ENCODE results near the gene RLBP1.

The RLBP1 gene

DNA sequence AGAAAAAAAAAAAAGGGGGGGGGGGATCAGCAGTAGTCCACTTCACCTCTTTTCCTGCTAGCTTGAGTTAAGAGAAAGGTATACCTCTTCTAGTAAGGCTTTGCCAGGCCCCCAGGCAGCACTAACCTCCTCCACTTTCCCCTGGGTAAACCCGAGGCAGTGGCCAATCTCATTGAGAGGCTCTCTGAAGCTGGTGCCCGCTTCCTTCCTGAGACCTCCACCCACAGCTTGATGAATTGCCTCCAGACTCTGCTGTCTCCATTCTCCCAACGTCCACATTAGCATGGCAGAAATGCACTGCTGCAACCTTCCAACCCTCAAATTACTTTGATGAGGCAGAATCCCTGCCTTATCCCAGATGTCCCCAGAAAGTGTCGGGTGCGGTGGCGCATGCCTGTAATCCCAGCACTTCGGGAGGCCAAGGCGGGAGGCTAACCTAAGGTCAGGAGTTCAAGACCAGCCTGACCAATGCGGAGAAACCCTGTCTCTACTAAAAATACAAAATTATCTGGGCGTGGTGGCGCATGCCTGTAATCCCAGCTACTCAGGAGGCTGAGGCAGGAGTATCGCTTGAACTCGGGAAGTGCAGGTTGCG lies 15.3 kb downstream of the RLBP1 start:
- FAIRE-seq, result no peak

DNA sequence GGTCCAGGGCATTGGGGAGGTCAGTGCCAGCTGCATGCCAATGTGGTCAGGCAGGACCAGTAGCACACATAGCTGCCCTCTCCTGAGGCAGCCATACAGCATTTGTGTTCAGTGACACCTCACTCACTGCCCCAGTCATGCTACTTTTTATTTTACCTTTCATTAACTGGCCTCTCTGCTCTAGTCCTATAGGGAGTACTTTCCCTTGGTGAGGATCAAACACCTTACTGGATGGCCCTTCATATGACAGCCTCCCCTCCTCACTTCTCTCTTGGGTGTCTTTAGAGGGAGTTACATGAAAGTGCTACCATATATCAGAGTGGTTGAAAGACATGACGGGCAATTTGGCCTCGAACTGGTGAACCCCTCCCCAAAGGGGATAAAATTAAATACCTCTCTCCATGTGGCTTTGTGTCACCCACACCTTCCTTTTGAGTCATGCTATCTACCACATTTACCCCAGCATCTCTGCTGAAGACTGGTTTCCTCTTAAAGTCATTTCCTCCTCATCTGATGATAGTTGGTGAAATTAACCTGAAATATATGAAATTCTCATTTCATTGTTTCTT lies 17.6 kb downstream of the RLBP1 start:
- FAIRE-seq, result no peak

DNA sequence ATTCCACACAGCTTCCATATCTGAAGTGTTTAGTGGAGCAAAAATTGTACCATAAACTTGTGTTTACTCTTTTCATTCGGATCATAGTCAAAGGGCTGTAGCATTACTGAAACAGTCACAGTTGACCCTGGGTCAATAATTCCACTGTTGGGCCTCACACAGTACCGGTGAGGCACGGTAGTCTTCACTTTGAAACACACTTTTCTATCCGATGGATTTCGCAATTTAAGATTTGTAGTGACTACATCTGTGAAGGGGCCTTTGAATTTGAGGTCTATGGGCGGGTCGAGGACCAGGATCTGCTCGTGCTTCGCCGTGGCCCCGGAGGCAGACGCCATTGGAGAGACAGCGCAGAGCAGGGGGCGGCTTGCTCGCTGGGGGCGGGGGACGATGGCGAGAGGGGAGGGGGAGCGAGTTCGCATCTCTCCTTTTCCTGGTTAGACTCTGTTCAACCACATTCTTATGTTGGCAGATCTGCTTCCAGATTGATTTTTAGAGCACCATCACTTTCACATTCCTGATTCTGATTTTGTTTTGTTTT lies 19.8 kb downstream of the RLBP1 start:
- no peak for FAIRE-seq

DNA sequence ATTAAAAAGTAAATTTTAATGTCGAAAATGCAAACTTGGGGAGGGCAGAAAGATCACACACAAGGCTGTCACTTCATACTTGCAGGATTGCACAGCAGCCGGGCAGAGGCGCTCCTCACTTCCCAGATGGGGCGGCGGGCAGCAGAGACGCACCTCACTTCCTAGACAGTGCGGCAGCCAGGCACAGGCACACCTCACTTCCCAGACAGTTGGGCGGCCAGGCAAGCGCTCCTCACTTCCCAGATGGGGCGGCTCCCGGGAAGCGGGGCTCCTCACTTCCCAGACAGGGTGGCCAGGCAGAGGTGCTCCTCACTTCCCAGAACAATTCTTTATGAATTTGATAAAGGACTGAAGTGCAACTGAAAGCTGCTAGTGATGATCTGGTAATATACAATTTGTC lies 21.2 kb downstream of the RLBP1 start:
- no peak for FAIRE-seq

DNA sequence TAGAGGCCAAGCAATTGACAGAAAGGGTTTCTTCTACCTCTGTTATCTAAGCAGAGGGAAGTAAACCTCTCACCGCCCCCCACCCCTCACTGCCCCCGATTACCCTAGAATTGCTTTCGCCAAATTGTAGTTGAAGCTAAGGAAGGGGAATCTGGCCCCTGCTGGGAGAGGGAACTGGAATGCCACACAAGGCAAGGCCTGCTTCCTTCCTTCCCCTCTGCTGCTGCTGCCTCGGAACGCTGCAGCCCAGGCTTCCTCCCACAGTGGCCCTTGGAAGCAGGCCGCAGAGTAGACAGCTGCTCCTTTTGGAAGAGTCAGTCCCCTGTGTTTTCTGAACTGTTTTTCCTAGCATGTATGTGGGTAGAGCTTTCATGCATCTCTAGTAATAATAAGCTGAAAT lies 21.6 kb downstream of the RLBP1 start:
- FAIRE-seq, result no peak

DNA sequence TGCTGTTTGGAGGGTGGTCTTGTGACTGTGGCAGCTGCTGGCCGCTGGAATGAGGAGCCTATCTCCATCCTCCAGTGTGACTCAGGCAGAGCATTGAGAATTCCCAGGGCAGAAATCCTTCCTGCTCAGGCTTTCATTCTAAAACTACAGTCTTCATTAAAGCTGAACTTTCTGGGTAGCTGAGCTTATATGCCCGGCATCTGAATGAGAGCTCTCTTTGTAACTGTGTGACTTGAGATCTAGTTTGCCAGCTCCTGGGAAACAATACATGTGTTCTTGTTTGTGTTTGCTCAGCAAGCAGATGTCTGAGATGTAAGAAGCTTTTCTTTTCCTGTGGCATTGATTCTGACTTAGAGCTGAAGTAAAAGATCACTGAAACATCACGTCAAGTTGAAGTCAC lies 22.4 kb downstream of the RLBP1 start:
- FAIRE-seq, result no peak

DNA sequence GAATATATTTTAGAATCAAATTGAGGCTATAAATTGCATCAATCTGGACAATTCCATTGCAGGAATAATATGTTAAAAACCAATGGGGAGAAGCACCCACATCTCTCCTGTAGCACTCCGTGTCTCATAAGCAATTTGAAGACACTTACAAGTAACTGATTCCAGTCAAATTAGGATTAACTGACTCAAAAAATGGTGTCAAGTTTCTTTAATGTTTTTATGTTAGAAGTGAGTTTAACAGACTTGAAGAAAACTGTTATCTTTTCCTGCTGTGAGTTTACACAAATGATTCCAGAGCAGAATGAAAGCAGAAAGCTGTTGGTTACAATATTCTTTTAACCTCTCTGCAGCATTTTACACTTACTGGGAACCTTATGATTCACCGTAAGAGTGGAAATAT lies 23.2 kb downstream of the RLBP1 start:
- no peak for FAIRE-seq

DNA sequence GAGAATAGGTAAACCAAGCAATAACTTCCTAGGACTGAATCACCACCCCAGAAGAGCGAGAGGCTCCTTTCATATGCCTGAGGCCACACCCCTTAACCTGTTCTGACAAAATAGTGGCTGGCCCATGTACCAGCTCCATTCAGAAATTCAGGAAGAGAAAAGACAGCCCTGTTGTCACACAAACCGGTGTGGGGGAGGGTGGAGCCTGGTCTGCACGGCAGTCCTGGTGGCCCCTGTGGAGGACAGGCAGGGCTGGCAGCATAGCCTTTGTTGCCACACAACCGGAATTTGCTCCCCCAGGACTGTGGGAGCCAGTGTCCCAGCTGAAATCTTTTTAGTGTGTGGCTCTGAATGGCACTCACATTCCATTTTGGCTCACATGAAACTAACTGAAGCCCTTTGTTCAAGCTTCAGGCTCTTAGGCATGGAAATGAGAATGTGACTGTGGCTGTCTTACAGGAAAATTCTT lies 23.8 kb downstream of the RLBP1 start:
- FAIRE-seq, result no peak

DNA sequence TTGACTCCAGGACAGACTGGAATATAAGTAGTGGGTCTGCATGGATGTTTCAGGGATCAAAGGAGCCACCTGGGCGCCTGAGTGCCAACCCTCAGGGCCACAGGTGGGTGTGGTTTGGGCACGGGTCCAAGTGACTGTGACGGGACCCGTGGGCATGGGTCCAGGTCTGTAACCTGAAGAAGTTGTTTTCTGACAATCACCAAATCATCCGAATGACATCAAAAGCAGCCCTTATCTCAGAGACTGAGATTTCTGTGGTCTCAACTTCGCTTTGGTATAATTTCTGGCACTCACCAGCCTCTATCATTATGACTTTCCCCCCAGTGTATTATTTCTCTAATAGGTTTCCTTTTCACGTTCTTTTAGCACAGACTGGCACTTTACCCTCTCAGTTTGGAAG lies 24.4 kb downstream of the RLBP1 start:
- FAIRE-seq, result no peak

DNA sequence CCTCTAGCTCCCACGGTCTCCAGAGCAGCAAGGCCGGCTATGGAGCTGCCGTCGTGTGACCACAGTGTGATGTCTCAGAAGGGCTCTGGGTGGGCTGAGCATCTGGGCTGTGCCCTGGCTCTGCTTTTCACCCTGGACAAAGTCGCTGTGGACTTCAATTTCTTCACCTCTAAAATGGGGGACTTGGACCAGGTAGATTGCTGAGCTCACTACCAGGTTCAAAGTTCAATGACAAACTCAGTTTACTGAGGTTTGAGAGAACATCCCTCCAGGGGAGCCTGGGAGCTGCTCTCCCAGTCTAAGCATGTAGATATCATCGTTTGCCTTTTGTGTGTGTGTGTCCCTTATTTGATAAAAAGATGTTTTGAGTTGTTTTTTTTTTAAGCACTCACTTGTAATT lies 25.1 kb downstream of the RLBP1 start:
- no peak for FAIRE-seq

DNA sequence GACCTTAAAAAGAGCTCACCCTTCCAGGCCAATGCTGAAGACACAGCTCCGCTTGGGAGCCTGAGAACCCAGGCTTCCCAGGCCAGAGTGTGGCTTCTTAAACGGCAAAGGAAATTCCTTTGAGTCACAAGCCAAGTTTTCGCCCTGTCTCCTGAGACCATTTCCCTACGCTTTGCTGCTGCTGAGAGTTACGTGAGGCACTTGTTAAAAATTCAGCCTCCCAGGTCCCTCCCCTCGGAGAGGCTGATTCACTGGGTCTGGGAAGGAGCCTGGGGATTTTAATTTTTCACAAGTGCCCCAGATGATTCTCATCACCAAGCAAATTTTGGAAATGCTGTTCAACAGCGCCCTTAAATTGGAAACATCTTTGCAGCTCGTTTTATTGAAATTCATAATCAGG lies 25.5 kb downstream of the RLBP1 start:
- FAIRE-seq, result no peak

DNA sequence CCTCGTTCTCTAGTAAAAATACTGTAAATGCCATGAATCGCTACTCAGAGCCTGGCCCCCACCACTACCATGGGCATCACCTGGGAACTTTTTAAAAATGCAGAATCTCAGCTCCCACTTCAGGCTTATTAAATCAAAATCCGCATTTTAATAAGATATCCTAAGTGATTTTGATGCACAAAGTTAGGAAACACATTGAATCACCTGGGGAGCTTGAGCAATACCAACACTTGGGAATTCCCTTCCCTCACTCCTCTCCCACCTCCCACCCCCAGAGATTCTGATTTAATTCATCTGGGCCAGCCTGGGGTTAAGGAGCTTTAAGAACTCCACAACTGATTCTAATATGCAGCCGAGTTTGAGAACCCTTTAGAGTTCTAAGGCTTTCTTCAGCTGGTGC lies 26.8 kb downstream of the RLBP1 start:
- FAIRE-seq, result no peak

DNA sequence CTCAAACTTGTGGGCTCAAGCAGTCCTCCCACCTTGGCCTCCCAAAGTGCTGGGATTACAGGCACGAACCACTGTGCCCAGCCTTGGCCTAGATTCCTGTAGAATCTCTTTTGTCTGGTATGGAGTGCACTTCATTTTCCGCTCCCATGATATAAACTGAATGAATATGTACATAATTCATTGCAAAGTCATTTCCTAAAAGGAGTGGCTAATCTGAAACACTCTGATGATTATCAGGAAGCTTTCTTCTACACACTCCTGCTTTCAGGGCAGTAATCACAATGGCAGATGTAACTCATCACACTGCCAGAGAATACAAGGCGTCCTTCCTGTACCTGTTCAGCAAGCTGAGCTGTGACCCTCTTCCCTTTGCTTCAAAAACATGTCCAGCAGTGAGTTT lies 28.6 kb downstream of the RLBP1 start:
- FAIRE-seq, result no peak

DNA sequence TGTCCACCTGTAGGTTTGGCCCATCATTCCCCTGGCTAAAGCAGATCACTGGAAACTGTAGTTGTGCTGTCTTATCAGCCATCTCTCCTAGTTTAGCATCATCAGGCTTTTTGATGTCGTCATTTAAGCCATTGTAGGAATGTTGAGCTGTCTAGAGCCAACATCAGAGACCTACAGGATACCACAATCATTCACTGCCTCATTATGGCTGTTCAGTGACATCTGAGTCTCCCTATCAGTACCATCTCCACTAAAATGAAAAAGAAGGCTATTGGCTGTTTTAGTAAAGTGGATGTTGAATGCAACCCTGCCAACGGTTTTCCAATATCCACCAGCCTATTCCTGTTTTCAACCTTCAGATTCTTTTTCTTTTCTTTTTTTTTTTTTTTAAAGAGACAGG lies 29.2 kb downstream of the RLBP1 start:
- FAIRE-seq, result no peak

DNA sequence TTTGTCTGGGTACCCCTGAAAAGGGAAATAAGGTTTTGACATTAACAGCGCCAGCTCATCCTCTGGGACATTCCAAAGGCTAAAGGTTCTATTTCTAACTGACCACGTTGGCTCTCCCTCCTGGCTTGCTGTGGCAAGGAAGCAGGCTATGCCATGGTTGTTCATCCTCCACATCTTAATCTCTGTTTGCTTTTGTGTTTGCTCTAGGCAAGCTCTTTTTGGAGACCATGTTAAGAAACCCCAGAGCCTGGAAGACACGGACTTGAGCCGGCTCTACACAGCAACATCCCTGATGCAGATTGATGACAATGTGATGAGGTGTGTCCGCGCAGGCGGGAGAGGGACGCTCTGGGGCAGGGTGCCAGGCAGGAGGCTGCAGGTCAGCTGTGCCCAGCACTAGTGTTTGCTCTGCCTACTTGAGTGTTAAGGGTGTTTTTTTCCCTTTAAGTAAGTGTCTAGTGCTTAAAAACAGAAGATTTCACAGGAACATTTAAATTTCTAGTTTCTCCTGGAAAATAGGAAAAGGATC lies 33.3 kb downstream of the RLBP1 start:
- no peak for FAIRE-seq

DNA sequence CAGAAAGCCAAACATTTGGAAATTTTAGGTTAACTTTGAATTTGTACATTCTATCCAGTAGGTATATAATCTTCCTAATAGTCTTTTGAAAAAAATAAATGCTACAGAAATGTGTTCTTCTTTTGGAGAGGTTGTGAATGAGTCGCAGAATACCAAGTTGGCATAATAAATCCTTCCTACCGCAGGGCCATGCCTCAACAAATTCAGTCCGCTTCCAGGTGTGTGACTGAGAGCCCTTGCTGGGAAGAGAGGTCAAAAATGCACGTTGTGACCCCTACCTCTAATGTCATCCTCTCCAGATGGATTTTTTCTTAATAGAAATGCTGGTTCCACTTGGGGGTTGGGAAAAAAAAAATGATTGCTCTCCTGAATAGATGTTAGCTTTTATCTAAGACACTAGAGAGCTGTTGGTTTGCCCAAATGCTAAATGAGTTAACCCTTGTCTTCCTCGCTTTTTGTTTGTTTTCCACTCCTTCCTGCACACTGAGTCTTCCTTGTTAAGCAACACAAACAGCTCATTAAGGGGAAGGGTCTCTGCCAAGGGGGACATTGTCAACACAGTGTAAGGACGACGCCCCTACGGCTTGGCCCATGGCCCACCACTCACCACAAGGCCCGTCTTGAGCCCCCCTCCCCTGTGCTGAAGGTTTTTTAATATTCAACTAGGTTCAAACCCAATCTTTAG lies 33.9 kb downstream of the RLBP1 start:
- no peak for FAIRE-seq

DNA sequence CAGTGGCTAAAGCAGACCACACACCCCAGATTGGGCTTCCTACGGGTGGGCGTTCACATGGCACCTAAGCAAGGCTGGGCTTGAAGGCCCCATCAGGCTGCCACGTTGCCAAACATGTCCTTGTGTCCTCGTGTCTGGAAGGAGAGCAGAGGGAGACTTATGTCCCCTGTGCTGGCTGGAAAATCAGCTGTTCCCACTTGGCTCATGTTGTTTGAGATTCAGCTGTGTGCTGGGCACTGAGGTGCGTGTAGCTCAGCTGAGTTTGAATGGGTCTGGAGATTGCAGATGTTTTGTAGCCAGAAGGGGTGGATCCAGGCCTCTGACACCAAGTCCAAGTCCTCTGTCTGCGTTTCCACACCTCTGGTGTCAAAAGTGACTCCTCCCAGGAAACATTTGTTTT lies 34.6 kb downstream of the RLBP1 start:
- FAIRE-seq, result no peak

DNA sequence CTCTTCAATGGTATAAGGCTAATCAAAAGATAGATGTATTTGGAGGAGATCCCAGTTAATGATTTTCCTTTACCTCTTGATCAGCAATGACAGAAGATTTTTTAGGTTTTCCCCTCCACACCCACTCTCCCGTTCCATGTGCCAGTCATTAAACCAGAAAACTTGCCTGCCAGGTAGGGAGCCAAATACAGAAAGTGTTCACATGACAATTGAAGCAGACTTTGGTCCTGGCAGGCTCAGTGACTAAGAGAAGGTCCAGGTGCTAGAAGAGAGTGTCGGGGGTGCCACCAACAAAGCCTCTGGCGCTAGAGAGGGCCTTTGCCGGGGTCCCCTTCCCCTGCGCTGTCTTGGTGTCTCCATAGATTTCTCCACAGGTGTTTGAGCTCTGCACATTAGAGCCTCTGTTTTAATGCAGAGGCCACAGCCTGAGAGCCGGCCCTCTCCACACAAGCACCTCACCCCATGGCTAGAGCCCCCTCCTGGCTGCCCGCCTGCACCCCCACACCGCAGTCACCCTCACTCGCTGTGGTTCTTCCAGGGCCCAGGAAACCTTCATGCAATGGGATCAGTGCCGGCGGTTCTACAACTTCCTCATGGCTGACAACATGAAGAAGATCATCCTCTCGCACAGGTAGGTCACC lies 36.4 kb downstream of the RLBP1 start:
- no peak for FAIRE-seq

DNA sequence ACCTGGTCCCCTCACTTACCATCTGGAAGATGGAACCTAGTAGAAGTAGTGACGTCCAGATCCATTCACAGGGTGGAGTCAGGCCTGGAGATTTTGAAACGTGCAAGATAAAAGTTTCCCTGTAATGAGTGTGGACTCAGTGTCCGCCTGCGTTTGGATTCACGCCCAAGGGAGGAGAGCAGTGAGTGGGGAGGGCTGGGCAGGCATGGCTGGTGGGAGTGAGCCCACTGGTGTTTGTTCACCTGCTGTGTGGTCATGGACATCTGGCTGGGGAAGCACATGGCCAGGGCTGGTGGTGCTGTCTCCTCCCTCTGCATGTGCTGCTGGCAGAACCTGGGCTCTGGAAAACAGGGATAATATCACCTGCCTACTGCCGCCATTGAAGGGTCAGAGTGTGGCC lies 37.0 kb downstream of the RLBP1 start:
- FAIRE-seq, result no peak

DNA sequence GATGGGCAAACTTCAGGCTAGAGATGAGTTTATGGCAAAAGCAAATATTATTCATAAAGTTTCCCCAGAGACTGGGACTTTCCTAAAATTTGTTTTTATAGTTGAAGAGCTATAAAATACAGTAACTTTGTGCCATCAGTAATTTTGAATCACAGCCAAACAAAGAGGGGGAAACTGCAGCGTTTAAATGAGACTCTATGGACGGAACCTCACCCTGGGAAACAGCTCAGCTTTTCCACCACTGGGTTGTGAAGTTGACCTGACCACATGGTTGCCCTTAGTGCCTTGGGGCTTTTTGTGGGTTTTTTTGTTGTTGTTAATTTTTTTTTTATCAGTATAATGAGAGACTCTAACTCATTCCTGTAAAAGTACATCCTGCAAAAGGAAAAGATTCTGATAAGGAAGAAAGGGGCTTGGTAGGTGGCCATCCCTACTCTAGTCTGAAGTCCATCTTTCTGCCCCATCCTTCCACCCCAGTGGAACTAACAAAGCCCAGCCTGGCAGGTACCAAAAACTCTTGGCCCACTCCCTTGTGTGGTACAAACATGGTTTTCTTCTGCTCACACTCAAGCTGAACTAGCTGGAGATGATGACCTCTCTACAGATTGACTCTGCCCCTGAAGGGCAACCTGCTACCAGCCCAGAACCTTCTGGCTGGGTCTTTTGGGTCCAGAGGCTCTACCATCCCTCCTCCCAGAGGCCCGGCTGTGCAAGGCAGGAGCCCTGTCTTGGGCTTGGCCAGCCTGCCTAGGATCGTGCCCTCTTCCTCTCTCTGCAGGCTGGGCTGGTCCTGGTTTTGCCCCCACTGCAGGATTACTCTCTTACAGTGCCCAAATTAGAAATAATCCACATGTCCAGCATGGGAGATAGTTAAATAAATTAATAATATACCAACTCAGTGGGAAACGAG lies 41.2 kb downstream of the RLBP1 start:
- no peak for FAIRE-seq

DNA sequence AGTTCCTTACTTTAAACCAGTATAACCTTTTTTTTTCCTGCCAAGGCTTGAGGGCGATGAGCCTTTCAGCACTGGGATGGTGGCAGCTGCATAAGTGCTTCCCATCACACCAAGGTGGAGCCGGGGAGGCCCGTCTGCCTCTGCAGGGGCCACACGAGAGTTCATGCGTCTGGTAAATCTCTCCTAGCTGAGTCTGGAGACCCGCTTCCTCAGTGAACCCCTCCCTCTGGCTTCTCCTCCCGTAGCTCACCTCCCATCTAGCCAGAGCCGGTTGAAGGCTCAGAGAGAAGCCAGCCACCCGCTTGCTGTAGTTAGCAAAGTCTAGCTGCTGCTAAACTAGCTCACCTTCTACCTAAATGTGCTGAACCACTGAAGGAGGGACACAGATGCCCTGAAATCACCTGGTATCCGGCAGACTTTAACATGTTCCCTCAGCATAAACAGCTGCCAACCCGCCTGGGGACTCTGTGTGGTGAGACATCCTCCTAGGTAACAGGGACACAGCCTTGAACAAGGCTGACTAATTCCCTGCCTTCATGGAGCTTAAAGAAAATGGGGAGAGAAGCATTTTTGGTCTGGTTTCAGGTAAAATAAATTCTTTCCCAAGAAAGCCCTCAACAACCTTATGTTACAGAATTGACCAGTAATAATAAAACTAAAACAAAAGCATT lies 42.9 kb downstream of the RLBP1 start:
- FAIRE-seq, result no peak
